Stimulated activated CD4-positive, alpha-beta T cell treated with anti-CD3 and anti-CD28 coated beads, Interleukin-15, amount 100 ng/mL, for 1 hour (primary cell): Measurements from ENCODE around the gene ADCY3.
A peak's percentile ranks its signal among the peaks of the same experiment; 100 is the strongest.
"Not testable (repeated sequence)": the region's sequence is repeated elsewhere in the genome, so short reads cannot be mapped to it uniquely, and the experiment has no call there.

ENCODE experiments used
- DNase-seq, 2 donors: peaks; one replicate each; pipeline ENCODE4 v3.0.0-alpha.2; 2020; ENCODE audit warnings: low read depth in 1 of 2, low spot score in 1 of 2

The ADCY3 gene

DNA sequence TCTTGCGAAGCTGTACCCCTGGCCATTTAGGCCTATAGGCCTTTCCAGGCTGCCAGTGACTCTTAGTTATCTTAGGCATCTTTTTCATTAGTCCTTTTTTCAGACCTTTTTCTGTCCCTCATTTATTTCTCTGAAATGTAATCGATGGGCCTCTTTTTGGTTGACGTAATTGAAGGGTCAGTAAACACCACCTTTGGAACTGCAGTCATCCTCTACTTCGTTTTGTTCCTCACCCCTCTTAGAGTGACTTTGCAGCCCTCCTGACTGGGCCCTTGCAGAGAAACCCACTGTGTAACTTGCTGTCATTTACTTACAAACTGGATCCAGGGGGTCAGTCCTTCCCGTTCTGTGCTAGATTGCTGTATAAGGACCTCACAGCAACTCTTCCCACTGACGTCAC, 103.6 kb downstream of the ADCY3 start:
- DNase-seq: no peak

DNA sequence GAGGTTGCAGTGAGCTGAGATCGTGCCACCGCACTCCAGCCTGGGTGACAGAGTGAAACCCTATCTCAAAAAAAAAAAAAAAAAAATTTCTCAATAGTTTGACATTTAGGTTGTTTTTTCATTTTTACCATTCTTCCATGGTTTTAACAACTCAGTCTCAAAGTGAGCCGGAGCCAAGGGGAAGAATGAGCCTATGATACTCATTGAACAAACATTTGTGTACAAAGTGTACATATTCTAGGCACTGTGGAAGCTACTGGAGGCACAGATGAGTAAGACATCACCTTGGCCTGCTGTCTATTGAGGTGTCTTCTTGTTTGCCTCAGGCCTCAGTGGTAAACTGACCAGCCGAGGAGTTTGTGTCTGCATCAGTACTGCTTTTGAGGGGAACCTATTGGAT, 104.9 kb downstream of the ADCY3 start:
- no peak for DNase-seq

GRCh38 chr2:24814516-24814915, 105.5 kb downstream of the ADCY3 start:
- DNase-seq: no peak

DNA sequence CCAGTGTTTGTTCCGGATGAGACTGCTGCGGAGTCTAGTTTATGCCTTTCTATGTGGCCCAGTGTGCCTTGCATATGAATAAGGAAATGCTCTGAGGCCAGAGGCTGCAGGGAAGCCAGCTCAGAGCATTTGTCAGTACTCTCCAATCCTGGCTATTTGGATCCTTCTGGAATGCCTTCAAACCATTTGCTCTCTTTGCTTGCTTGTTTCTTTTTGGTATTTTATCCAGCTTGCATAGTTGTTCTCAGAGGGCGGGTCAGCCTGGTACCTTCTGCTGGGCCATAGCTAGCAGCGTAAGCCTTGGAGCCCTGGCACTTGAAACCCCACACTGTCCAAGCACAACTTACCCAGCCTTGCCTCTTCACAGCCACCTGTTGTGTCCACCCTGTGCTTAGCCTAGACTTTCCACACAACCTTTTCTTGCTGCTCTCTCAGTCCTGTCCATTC, 106.3 kb downstream of the ADCY3 start:
- no peak for DNase-seq

DNA sequence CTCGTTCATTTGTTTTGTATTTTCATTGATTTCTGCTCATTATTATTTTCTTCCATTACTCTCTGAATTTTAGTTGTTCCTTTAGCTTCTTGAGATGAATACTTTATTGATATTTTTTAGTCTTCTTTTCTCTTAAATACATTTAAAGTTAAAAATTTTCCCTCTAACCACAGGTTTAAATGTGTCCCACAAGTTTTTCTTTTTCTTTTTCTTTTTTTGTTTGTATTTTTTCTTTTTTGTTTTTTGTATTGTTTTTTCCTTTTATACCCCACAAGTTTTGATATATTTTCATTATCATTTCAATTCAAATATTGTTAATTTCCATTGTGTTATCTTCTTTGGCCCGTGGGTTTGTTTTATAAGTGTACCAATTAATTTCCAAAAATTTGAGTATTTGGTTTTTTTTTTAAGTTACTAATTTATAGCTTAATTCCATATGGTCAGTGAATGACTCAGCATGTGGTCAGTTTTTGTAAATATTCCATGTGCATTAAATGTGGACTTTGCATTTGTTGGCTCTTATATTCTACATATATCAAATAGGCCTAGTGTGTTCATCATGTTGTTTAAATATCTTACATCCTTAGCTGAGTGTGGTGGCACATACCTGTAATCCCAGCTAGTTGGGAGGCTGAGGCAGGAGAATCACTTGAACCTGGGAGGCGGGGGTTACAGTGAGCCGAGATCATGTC, 110.6 kb downstream of the ADCY3 start:
- DNase-seq: no peak

GRCh38 chr2:24806661-24807036, 113.4 kb downstream of the ADCY3 start:
- no peak for DNase-seq

- not testable (repeated sequence) for DNase-seq
Observed at GRCh38 chr2:24805811-24806660, 114.0 kb downstream of the ADCY3 start.

- DNase-seq: not testable (repeated sequence)
Observed at GRCh38 chr2:24800487-24800886, 119.5 kb downstream of the ADCY3 start.

- DNase-seq: no peak
Observed at GRCh38 chr2:24797644-24798043, 122.4 kb downstream of the ADCY3 start.

- no peak for DNase-seq
Observed at GRCh38 chr2:24793761-24794435, 126.1 kb downstream of the ADCY3 start.

DNA sequence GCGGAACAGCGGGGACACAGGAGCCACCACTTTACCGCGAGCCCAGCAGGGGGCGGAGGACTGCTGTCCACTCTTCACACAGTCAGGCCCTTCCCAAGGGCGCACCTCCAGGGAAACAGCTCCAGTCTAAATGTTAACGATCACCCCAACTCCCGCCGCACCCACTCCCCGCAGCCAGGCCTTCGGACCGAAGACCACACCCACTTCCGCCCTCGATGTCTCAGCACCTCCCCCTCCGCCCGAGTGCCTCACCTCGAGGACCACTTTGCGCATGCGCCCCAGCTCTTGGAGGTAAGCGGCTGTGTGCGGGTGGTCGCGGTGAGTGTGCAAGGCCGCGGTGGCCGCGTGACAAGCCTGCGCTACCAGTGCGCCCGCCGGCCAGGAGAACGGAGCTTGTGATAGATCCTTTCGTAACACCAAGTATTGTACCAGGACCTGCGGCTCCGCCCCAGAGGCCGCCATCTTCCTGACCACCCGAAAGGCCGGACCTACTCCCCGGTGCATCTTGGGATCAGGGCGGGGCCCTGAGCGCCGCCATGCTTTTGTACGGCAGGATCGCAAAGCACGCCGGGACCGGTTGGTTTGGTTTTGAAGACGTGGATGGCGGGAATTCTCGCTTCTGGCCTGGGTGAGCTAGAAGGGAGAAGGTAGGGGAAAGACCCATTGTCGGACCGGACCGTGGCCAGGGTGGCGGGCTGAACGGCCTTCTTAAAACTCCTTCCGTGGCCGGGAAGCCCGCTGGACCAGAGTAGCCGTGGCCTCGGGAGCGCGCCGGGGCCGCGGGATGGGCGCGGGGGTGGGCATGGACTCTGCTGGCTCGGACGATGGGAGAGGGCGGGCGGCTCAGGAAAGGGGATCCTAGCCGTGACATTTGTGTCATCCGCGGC, 126.9 kb downstream of the ADCY3 start, which contains the start of the genes CENPO and PTRHD1:
TSS of gene CENPO (plus strand) at position 552 of the 887 bp plus-strand sequence. CDS start 495 bp downstream, outside the sequence.
TSS of gene PTRHD1 (minus strand) at position 518 of the 887 bp plus-strand sequence. CDS start at position 504, 14 bp downstream.
- peak; percentile 85 to 90 for DNase-seq

DNA sequence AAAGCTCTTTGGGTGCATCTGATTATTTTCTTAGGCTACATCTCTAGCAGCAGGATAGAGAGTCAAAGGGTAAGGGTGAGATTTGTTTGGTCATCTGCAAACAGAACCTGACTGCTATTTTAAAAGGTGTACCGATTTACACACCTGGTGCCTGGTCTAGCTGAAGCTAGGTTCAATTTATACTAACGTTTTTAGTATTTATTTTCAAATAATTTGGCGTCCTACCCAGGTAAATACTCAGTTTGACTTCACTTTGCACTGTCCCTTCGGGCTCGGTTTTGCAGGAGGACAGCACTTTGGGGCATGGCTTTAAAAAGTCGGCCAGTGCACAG, 127.5 kb downstream of the ADCY3 start:
- no peak for DNase-seq

DNA sequence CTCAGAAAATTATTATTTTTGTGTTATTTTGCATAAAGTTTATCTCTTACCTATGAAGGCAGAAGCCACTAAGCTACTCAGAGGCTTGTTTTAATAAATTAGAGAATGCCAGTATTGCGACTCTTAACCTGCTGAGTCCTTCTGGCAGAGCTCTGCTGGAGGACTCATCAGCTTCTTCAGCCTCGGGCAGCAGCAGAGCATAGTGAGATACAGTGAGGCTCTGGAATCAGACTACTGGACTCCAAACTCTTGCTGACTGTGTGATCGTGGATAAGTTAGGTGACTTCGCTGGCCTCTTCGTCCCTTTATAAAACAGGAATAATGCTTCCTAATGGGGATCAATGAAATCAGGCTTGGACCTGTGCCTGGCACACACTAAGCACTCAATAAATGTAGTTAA, 128.6 kb downstream of the ADCY3 start:
- DNase-seq: no peak

DNA sequence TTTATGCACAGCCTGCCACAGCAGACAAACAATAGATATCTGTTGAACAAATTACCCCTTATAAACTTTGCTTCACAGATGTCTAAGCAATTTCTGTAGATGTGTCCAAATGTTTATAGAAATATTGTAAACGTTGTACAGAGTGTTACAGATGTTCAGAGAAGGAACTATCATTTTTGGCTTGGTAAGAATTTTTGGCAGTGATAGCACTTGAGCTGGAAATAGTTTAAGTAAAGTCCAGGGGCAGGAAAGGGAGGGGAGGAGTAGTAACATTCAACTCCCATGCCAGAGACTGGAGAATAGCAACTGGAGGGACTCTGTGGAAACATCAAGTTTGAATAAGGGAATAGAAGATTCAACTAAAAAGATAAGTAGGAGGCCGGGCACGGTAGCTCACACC, 131.2 kb downstream of the ADCY3 start:
- no peak for DNase-seq

GRCh38 chr2:24787532-24787931, 132.5 kb downstream of the ADCY3 start:
- no peak for DNase-seq

DNA sequence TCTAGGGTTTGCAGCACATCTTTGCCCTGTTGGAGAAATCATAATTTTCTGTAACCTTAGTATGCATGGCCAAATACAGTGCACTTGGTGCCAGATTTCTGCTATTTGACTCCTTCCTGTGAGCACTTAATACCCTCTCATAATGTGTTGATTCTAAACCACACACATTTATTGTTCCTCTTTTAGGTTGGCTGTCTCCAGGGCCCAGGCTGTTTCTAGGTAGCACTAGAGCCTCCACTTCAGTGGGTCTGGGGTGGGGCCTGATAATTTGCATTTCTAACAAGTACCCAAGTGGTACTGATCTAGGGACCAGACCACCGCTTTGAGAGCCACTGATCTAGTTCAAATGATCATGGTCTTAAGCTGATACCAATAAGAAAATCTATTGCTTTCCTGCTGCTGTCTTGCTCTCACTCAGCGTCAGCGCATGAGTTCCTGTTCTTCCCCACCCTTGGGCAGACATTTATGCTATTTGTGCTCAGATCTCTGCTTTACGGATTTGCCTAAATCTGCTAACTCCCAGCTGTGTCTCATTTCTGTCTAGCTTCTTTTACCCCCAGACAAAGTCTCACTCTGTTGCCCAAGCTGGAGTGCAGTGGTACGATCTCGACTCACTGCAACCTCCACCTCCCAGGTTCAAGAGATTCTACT, 134.2 kb downstream of the ADCY3 start:
- no peak for DNase-seq

- DNase-seq: no peak
Observed at GRCh38 chr2:24783641-24784040, 136.4 kb downstream of the ADCY3 start.

GRCh38 chr2:24779116-24779515, 140.9 kb downstream of the ADCY3 start:
- no peak for DNase-seq

DNA sequence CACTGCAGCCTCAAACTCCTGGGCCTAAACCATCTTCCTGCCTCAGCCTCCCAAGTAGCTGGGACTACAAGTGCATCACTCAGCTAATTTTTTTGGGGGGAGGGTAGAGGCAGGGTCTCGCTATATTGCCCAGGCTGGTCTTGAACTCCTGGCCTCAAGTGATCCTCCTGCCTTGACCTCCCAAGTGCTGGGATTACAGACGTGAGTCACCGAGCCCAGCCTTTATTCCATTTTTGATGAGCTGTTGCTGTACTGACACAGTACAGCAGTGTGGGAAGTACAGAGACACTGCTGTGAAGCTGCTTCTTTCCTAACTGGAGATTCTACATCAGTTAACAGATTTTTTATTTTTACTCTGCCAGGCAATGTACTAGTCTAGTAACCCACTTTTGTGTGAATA, 145.7 kb downstream of the ADCY3 start:
- no peak for DNase-seq
